HepG2 (cell line): ENCODE data around the gene JPH4. TPM values are rescaled to one million over a fixed set of nuclear protein-coding genes. Genes with fewer than 3 reads are reported as not detected.

Experiments
- AGO2 ChIP-seq: fragments of 200-400 bp; formaldehyde crosslinking; optimal IDR thresholded peaks from 2 replicates; pipeline ENCODE3; 2017; ENCODE audit warnings: mild to moderate bottlenecking, low read depth, low read length, moderate library complexity
- CHD4 ChIP-seq: fragments of 200-600 bp; sonication (generic); IDR thresholded peaks from 2 replicates; pipeline ENCODE4 v1.7.0; 2017; ENCODE audit warnings: mild to moderate bottlenecking, low read length, borderline replicate concordance
- DNMT3B ChIP-seq: conservative IDR thresholded peaks from 2 replicates; pipeline ENCODE4 v1.6.1; 2016; ENCODE audit warnings: missing biosample characterization, control low read depth
- ESRRA ChIP-seq: sonication (generic); formaldehyde crosslinking; IDR thresholded peaks from 2 replicates; pipeline ENCODE4 v1.5.1; 2020; ENCODE audit warnings: mild to moderate bottlenecking, low read depth, missing genetic modification reagents
- FOXA3 ChIP-seq: IDR thresholded peaks from 2 replicates; pipeline ENCODE4 v1.6.1; 2016; ENCODE audit warnings: missing genetic modification reagents, missing compliant biosample characterization
- GTF2F1 ChIP-seq: fragments of 150-350 bp; IDR thresholded peaks from 2 replicates; pipeline ENCODE4 v1.6.1; 2014; ENCODE audit warnings: low read length
- HDAC2 ChIP-seq: sonication (generic); formaldehyde crosslinking; IDR thresholded peaks from 2 replicates; pipeline ENCODE4 v1.4.0; 2020; ENCODE audit warnings: missing genetic modification reagents
- HNF4A ChIP-seq: sonication (generic); formaldehyde crosslinking; IDR thresholded peaks from 2 replicates; pipeline ENCODE4 v1.4.0; 2020; ENCODE audit warnings: missing genetic modification reagents
- HNRNPK ChIP-seq: fragments of 200-400 bp; formaldehyde crosslinking; IDR thresholded peaks from 2 replicates; pipeline ENCODE4 v1.6.1; 2018; ENCODE audit warnings: low read length, low read depth, moderate library complexity, mild to moderate bottlenecking; ENCODE audit not compliant: poor library complexity, severe bottlenecking
- MIXL1 ChIP-seq: IDR thresholded peaks from 2 replicates; pipeline ENCODE4 v1.6.1; 2016
- MLXIP ChIP-seq: sonication (generic); formaldehyde crosslinking; IDR thresholded peaks from 2 replicates; pipeline ENCODE4 v1.9.0; 2021; ENCODE audit warnings: missing genetic modification reagents, borderline replicate concordance
- MYNN ChIP-seq: sonication (generic); formaldehyde crosslinking; IDR thresholded peaks from 2 replicates; pipeline ENCODE4 v1.4.0; 2020; ENCODE audit warnings: mild to moderate bottlenecking, low read depth, missing genetic modification reagents
- NCOA2 ChIP-seq: sonication (generic); formaldehyde crosslinking; IDR thresholded peaks from 2 replicates; pipeline ENCODE4 v1.8.0; 2022; ENCODE audit warnings: inconsistent platforms
- PBX3 ChIP-seq: sonication (generic); formaldehyde crosslinking; IDR thresholded peaks from 2 replicates; pipeline ENCODE4 v1.8.1; 2023; ENCODE audit warnings: missing genetic modification reagents, inconsistent platforms, borderline replicate concordance
- RCOR2 ChIP-seq: IDR thresholded peaks from 2 replicates; pipeline ENCODE4 v1.6.1; 2016; ENCODE audit warnings: missing biosample characterization, missing genetic modification reagents
- RXRA ChIP-seq: sonication (generic); formaldehyde crosslinking; IDR thresholded peaks from 2 replicates; pipeline ENCODE4 v1.5.1; 2020; ENCODE audit warnings: missing genetic modification reagents
- SNAPC2 ChIP-seq: sonication (generic); formaldehyde crosslinking; IDR thresholded peaks from 2 replicates; pipeline ENCODE4 v1.8.1; 2022; ENCODE audit warnings: mild to moderate bottlenecking, missing genetic modification reagents
- TFDP1 ChIP-seq: IDR thresholded peaks from 2 replicates; pipeline ENCODE4 v1.6.1; 2016; ENCODE audit warnings: missing compliant biosample characterization, missing genetic modification reagents, borderline replicate concordance
- ZFP37 ChIP-seq: sonication (generic); formaldehyde crosslinking; IDR thresholded peaks from 2 replicates; pipeline ENCODE4 v1.4.0; 2020; ENCODE audit warnings: missing genetic modification reagents, borderline replicate concordance
- ZFYVE20 ChIP-seq: sonication (generic); formaldehyde crosslinking; IDR thresholded peaks from 2 replicates; pipeline ENCODE4 v1.8.0; 2023; ENCODE audit warnings: low read depth, mild to moderate bottlenecking, moderate library complexity, missing genetic modification reagents, borderline replicate concordance
- ZMYM3 ChIP-seq: sonication (generic); formaldehyde crosslinking; IDR thresholded peaks from 2 replicates; pipeline ENCODE4 v1.5.1; 2020; ENCODE audit warnings: mild to moderate bottlenecking, missing genetic modification reagents
- ZNF276 ChIP-seq: sonication (generic); formaldehyde crosslinking; IDR thresholded peaks from 2 replicates; pipeline ENCODE4 v1.4.0; 2020; ENCODE audit warnings: mild to moderate bottlenecking, low read depth, missing genetic modification reagents
- ZNF790 ChIP-seq: sonication (generic); formaldehyde crosslinking; IDR thresholded peaks from 2 replicates; pipeline ENCODE4 v1.8.0; 2022; ENCODE audit warnings: missing genetic modification reagents, mild to moderate bottlenecking, borderline replicate concordance
- polyA plus RNA-seq, 8 experiments: library from polyadenylated mRNA; depleted of rRNA in 3 of 8; stranded (reverse) in 7 of 8; unstranded in 1 of 8; fragments of >200 nt; fragmentation: Illumina TruSeq in 4 of 8; extraction: Trizol in 4 of 8; gene quantifications; 2 replicates each; pipeline versions ENCODE4 v1.2.1 to v1.2.3, GENCODE V29; 2011 to 2016; ENCODE audit warnings: low read depth in 4 of 8, missing spikeins in 1 of 8, mixed read lengths in 1 of 8; ENCODE audit not compliant: insufficient read depth in 1 of 8
- total RNA-seq, 5 experiments: library from RNA; depleted of rRNA; stranded (reverse); fragments of >200 nt; fragmentation: Illumina TruSeq; extraction: Trizol; gene quantifications; 2 replicates each; pipeline ENCODE4 v1.2.3, GENCODE V29; 2016; ENCODE audit warnings: low read depth in 1 of 5

JPH4 gene
- total and polyA plus RNA-seq, 2 of the 13 experiments (the other 11 are each of a cell fraction or from before 2014, with no cell fraction given), result 0.08 to 0.22 TPM

GRCh38 chr14:23600806-23601205 lies 22.2 kb upstream of the JPH4 start (continued):
- TF ChIP-seq MLXIP (CRISPR knock-in tag) (no peak), FOXA3 (0 out of 2 replicates have a peak, but pooled peaks have one; percentile 10), ZFYVE20 (CRISPR knock-in tag) (0 out of 2 replicates have a peak, but pooled peaks have one; percentile 32), AGO2 (no peak), MIXL1 (CRISPR knock-in tag) (0 out of 2 replicates have a peak, but pooled peaks have one; percentile 11), ZNF790 (CRISPR knock-in tag) (no peak), RCOR2 (CRISPR knock-in tag) (peak; percentile 72; the same call in 1 of the 2 replicates), NCOA2 (CRISPR knock-in tag) (peak; percentile 10; the same call in 1 of the 2 replicates), RXRA (CRISPR knock-in tag) (no peak), PBX3 (no peak), TFDP1 (CRISPR knock-in tag) (no peak), ZFP37 (CRISPR knock-in tag) (no peak), HDAC2 (CRISPR knock-in tag) (0 out of 2 replicates have a peak, but pooled peaks have one; percentile 32), CHD4 (peak; percentile 96), ESRRA (CRISPR knock-in tag) (no peak), HNF4A (no peak), ZNF276 (no peak), DNMT3B (0 out of 2 replicates have a peak, but pooled peaks have one; percentile 26), GTF2F1 (no peak), HNRNPK (no peak), ZMYM3 (peak; percentile 71; the same call in 1 of the 2 replicates), MYNN (CRISPR knock-in tag) (no peak), SNAPC2 (no peak)
